Stimulated activated CD8-positive, alpha-beta memory T cell treated with anti-CD3 and anti-CD28 coated beads, Interleukin-12 subunit alpha, Interleukin-12 subunit beta, amount 100 ng/mL, for 24 hours (primary cell): ENCODE measurements around the gene COL9A2.

Experiments used
- DNase-seq: peaks from one replicate; pipeline ENCODE4 v3.0.0-alpha.2; 2020; ENCODE audit errors: extremely low read depth

The COL9A2 gene

GRCh38 chr1:40303051-40303771, 13.9 kb downstream of the COL9A2 start:
- DNase-seq, result no peak

DNA sequence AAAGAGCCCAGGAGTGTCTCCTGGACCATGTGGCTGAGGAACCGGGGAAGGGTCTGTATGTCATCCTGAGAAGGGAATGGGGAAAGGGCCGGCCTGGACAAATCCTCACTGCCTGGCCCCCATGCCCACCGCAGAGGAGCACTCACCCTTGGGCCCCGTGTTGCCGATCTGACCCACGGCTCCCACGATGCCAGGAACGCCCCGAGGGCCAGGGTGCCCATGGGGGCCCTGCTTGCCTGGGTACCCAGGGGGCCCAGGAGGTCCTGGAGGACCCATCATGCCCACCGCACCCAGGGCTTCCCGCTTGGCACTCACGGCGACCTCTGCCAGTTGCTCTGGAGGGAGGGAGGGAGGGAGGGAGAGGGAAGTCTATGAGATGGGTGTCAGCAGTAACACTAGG, 14.6 kb downstream of the COL9A2 start:
- no peak for DNase-seq

DNA sequence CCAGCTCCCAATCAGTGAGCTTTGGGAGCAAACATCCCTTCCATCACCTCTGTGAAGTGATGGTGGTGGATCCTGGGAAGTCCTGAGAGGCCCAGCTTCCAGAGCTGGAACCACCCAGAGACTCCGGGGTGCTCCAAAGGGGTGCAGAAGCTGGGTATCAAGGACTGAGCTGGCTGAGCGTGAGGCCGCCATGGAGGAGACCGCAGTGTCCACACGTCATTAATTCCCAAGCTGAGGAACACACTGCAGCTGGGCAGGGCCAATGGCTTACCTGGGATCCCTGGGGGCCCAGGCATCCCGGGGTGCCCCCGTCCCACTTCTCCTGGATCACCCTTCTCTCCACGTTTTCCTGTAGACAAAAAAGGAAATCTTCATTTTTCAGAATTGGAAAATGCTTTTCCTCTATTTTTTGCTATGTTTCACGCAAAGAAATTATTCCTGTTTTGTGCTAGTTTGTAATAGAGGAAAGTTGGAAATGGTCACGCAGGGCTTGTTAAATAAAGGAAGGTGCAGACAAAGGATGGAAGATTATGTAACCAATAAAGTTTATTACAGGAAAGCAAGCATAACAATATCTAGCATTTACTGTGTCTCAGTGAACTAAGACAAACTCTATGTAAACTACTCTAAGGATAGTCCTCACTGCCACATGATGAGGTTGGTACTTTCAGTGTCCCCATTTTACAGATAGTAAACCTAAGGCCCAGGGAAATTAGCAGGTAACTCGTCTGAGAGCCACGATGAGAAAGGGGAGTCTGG, 15.4 kb downstream of the COL9A2 start:
- DNase-seq, result no peak

GRCh38 chr1:40301066-40301465, 16.0 kb downstream of the COL9A2 start:
- no peak for DNase-seq

GRCh38 chr1:40300651-40301050, 16.4 kb downstream of the COL9A2 start:
- DNase-seq, result no peak

- DNase-seq, result no peak
Measured at GRCh38 chr1:40300249-40300567, 16.9 kb downstream of the COL9A2 start.

- DNase-seq, result no peak
Measured at GRCh38 chr1:40299366-40300248, 17.5 kb downstream of the COL9A2 start.

DNA sequence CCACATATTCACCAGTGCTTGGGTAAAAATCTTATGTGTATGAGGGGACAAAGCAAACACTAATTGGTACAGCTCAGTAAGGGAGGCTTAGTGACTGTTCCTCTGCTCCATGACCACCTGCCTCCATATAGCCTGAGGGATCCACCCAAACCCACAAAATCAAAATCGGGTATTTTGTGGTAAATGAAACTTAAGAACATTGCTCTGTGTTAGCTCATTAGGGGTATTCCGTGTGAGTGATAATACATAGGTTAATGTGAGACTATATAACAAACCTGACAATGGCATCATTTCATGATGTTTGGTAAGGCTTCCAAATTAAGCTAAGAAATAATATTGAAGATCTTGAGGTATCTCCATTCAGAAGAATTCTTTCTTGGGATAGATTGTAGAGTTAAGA, 25.8 kb downstream of the COL9A2 start:
- no peak for DNase-seq

DNA sequence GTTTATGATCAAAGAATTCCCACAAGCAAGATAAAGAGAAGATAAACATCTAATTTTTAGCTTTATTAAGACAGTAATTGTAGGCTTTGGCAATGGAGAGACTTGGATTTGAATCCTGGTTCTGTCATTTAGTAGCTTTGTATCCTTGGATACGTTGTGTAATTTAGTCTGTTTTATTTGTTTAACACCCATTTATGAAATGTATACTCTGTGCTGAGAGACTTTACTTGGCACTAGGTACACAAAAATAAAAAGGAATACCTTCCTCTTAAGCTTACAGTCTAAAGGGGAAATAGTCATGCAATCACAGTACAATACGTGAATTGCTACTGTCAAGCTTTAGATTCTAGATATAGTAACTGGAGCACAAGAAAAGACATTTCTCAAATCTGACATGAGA, 35.2 kb downstream of the COL9A2 start:
- no peak for DNase-seq

GRCh38 chr1:40276122-40276521, 41.0 kb downstream of the COL9A2 start:
- DNase-seq, result no peak

- no peak for DNase-seq
Measured at GRCh38 chr1:40274331-40274730, 42.8 kb downstream of the COL9A2 start.

DNA sequence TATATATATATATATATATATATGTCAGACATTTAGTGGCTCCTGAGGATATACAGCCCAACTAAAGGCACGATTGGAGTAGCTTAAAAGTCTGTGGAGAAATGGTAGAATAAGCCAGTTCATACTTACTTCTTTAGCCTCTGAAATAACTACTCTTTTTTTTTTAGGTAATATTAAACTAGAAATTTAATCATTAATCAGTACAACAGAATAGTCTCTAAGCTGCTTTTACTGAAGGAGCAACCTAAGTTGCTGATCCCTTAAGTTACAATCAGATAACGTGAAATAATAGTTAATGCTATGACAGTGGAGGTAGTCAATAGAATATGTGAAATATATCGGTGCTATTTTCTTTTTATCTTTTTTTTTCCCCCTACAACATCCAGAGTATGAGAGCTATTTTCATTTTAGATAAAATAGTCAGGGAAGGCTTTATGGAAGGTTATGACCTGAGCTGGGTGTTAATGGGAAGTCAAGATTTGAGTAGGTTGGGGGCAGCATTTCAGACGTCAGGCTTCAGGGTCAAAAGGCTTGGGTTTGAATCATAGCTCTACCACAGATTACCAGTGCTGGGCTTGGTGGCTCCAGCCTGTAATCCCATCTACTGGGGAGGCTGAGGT, 43.4 kb downstream of the COL9A2 start:
- DNase-seq, result no peak

GRCh38 chr1:40272653-40273213, 44.4 kb downstream of the COL9A2 start:
- no peak for DNase-seq

DNA sequence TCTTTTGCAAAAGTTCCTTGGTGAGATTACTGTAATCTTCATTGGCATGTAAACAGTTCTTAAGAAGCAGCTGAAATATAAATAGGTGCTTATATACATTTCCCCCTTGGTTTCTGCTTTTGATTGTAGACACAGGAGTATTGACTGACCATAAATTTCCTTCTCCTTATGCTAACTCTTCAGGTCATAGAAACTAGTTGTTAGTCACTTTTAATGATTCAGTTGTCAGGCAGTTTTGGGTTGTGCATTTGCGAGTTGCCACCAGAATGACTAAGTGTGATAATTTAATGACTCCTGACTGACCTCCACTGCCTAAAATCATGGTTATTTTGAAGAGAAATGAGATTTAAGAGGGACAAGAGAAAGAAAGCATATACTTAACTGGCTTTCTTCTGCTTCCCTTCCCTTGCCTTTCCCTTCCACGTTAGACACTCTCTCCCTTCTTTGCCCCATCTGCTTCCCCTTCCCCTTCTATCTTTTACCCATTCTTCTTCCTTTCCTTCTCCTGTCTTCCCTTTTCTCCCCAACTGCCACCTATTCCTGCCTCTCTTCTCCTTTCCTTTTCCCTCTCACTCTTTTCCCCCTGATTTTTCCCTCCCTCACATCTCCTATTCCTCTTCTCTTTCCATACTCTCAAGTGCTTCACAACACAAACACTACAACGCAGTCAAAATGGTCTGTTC, 46.8 kb downstream of the COL9A2 start:
- no peak for DNase-seq

DNA sequence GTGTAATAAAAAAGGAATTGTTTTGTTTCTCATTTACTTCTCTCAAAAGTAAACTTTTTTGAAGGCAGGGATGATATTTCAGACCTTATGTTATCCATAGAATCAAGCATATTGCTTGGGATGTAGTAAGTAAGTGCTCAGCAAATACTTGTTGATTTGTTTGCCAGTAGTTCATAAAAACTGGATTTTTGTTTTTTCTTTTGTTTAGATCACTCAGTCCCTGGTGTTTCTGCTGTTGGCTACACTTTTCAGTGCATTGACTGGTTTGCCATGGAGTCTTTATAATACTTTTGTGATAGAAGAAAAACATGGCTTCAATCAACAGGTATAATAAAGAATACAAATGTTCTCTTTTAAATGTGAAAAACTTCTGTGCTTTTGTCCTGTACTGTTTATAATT, 48.9 kb downstream of the COL9A2 start:
- DNase-seq, result no peak

DNA sequence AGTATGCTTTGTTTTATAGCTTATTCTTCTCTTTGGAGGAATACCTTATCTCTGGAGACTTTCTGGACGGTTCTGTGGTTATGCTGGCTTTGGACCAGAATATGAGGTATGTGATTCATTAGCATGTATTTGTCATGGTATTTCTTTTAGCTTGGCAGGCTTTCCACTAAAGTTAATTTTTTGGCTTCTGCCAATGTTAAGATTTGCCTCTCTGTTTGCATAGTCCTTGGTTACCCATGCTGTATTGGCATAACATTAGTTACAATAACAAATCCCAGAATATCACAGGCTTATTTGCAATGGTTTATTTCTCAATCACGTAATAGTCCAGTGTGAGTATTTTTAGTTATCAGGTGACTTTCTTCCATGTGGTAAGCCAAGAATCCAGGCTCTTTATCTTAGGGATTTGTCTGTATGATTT, 49.3 kb downstream of the COL9A2 start:
- no peak for DNase-seq

DNA sequence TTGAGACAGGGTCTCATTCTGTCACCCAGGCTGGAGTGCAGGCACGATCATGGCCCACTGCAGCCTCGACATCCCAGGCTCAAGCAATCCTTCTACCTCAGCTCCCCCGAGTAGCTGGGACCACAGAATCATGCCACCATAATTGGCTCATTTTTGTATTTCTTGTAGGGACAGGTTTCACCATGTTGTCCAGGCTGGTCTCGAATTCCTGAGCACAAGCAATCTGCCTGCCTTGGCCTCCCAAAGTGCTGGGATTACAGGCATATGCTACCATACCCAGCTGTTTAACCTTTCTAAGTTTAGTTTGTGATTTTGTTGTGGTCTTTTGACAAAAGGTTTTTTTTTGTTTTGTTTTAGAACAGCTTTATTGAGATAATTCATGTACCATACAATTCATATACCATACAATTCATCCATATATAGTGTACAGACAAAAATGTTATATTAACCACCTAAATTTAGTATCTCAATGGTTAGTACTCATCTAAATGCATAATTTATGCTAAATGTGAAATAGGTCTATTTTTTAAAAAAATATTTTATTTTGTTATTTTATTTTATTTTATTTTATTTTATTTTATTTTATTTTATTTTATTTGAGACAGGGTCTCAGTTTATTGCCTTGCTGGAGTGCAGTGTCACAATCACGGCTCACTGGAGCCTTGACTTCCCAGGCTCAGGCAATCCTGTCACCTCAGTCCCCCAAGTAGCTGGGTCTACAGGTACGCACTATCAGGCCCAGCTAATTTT, 50.1 kb downstream of the COL9A2 start:
- no peak for DNase-seq

DNA sequence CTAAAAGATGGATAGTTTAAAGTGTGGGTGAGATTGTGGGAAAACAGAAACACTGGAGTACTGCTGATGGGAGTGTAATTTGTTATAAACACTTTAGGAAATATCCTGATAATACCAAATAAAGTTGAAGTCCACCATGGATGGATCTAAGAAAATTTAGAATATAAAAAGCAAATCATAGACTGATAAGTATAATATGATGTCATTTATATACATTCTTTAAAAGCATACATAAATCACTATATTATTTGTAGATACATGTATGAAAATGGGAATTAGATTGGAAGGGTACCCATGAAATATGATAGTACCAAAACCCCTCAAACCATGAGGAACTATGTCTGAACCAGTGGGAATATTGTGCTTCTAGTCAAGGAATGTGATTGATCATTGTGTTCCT, 51.2 kb downstream of the COL9A2 start:
- DNase-seq, result no peak

DNA sequence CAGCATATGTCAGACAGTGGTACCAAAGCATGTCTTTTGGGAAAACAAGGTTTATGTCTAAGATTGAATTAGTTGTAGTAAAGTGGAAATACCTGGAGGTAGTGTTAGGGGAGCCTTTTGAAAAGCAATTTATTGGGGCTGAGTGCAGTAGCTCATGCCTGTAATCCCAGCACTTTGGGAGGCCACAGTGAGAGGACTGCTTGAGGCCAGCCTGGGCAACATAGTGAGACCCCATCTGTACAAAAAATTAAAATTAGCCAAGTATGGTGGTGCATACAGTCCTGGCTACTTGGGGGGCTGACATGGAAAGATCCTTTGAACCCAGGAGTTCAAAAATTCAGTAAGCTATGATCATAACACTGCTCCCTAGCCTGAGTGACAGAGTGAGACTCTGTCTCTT, 51.8 kb downstream of the COL9A2 start:
- no peak for DNase-seq

DNA sequence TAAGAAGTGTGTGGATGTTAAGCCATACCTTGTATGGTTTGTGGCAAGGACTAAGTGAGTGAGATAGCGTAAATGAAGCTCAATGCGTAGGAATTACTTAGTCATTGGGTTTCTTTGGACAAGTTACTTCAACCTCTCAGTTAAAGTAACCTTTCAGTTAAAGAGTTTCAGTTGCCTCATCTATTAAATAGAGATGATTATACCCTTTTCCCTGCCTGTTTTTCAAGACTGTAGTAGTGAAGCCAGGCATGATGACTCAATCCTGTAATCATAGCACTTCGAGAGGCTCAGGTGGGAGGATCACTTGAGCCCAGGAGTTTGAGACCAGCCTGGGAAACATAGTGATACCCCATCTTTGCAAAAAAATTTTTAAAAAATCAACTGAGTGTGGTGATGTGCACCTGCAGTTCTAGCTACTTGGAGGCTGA, 52.7 kb downstream of the COL9A2 start:
- DNase-seq, result no peak

DNA sequence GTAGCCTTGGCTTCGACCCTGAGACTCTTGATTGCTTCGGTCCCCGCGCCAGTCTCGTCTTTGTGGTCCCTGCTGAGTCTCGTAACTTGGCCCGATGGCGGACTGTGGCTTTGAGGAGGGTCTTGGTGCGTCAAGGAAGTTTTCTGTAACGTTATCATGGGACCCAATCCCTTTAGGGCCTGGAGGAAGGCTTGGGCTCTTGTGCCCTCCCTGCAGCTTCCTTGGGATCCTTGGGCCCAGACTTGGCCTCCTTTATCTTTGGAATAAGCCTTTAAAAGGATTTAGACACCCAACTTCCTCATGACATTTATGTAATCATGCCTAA, 58.7 kb downstream of the COL9A2 start:
- DNase-seq, result no peak
